Hematopoietic multipotent progenitor cell treated with erythropoietin and hydrocortisone succinate and interleukin-3 and kit ligand, for 6 days (in vitro differentiated cells): ENCODE measurements around the gene FRMD4A.

Experiments used
- DNase-seq: peaks from one replicate; pipeline ENCODE4 v3.0.0-alpha.2; 2015

FRMD4A gene

DNA sequence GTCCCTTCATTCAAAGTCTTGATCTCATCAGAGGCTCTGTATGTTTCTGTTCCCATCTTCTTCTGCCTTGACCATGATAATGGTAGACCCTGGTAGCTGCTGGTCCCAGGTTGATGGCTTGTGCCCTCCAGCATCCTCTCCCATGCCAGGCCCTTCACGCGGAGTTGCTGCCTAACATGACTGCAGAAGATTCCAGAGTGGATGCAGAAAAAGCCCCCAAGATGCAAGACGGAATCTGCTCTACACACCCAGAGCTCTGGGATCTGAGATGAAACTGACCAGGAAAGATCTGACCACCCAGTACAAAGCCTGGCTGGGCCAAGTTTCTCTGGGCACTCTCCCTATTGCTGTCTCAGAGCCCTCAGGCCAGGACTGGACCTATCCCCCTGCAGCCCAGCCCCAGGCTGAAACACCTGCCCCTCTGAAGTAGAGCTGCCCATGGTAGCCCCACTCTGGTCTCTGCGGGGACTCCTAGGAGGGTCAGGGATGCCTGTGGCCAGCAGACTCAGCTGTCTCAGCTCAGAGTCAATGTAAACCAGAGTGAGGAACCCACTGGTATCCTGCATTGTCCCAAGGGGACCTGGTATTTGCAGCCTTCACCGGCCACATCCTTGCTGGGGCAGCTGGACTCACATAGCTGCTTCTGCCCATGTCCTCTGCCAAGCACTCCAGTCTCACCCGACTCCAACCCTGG, 9.5 kb upstream of the FRMD4A start:
- DNase-seq = no peak

DNA sequence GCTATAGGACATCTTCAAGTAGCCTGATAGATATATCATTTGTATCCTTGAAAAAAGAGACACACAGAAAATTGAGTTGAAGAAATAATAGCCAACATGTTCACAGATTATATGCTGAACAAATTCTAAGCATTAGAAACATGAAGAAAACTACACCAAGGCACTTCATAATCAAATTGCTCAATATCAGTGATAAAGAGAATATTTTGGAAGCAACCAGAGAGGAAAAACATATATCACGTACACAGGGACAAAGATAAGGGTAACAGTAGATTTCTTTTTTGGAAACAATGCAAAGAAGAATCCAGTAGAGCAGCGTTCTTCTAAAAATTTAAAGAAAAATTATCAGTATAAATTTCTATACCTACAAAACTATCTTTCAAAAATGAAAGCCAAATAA, 6.0 kb upstream of the FRMD4A start:
- no peak for DNase-seq

DNA sequence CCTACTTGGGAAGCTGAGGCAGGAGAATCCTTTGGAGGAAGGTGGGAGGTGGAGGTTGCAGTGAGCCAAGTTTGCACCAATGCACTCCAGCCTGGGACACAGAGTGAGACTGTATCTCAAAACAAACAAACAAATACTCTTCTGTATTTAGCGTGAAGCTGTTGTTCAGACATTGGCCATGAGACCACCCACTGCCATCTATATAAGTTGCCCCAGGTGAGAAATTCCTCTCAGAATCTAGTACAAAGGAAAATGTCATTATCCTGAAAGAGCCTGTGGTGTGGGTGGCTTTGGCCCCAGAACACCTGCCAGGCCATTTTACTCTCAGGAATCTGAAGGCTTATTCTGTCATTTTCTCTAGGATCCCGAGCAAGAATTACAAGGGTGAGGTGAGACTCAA, 4.0 kb upstream of the FRMD4A start:
- no peak for DNase-seq

DNA sequence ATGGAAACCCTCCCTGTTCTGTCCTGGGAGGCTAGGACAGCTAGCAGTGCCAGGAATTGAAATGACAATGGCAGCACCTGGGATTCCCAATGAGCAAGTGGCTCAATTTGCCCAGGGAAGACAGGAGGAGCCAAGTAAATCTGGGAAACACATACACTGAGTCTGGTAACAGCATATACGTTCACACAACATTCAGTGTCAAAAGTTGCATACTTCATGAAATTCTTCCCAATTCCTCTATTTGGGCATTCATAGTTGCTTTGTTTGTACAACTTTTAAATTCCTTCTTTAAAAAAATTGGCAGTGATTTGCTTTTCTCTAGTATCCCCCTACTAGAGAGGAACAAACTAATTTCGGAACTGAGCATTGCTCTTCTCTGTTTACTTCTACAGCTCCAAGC, 2.9 kb upstream of the FRMD4A start:
- DNase-seq = no peak

DNA sequence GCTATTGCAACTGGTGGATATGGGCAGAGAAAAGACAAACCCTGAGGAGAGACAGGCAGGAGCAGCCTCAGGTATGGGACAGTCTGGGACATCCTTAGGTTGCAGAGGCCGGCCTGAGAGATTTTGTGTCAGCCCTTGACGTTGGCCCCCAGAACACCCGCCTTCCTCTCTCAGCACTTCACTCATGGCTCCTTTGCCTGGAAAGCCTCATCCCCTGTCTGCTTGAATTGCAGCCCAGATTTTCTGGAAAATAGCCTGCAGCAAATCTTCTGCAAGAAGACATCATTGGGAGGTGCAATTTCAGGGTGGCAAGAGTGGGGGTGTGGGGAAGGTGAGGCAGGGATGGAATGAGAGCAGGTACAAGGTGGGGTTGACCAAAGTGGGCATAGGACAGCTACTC, 2.2 kb upstream of the FRMD4A start:
- DNase-seq = no peak

DNA sequence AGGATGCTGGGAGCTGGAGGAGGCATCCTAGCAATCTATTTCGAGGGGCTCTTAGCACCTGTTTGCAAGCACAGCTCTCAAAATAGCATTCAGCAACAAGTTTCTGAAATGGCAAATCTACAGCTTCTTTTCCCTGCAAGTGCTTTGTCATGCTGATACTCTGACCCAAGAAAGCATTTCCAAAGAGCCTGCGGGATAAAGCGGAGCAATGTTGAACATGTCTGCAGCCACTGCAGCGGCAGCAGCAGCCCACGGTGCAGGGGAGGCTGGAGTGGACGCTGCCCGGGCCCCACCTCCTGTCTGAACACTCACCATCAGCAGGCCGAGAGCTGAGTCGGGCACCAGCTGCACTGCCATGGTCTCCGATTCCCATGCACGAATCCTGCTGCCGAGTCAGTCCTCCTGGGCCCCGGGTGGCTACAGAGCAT, 964 bp downstream of the FRMD4A start:
- no peak for DNase-seq

DNA sequence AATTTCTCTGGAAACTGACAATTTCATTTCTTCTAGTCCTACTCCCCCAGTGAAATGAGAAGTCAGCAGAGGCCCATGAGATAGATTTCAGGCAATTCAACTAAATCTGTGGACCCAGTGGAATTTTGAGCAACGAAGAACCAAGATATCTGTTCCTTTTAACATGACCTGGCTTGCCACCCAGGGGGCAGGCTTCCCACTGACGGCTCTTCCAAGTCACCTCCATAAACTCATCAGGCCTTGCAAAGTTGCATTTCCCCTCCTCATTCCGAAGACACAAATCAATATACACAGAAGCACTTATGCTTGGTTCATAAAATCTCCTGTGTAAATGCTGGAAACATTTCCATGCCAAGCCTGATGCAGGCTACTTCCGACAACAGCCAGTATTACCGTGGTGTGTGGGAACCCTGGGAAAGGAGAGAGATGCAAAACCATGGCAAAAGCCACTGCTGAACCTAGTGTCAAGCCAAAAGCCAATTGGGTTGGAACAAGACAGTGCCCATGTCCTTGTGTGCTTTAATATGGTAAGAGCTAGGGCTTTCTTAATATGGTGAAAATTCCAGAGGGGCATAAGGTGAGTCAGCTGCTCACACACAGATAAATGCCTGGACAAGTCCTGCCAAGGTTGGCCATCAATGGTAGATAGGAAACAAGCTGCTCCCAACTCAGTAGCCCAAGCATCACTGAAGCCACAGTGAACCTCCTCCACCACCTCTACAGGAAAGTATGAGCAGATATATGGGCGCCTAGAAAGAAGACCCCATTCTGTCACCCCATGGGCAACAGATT, 1.6 kb downstream of the FRMD4A start:
- no peak for DNase-seq

DNA sequence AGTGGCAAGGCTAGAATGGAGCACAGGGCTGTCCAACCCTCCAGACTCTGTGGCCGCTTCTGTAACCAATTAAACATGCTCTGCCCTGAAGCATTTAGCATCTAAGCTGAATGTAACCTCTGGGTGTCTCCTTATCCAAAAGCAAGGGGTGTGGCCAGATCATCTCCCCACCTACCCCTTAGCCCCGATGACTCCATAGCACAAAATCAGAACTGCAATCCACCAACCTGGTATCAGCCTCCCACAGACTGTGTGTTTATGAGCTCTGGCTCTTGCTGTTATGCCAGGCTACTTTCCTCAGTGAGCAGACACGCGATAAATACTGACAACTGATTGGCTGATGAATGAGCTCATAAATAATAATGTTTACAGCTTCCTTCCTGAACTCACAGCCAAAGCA, 3.2 kb downstream of the FRMD4A start:
- DNase-seq = peak; percentile 5

DNA sequence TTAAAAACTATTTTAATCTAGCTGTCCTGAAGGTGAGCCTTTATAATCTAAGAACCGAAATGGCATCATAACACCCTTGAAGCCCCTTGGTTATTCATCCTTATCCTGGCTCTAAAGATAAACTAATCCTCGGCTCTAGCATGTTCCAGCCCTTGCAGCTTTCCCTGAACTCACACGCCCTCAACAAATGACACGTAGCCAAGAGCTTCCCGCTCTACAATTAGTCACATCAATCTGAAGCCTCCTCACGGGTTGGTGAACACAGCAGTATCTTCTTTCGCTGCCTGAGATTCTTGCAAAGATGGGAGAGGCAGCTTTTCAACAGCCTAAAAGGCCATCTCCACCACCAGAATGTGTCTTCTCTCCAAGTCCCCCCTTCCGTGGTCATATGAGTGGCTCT, 4.1 kb downstream of the FRMD4A start:
- DNase-seq = no peak

DNA sequence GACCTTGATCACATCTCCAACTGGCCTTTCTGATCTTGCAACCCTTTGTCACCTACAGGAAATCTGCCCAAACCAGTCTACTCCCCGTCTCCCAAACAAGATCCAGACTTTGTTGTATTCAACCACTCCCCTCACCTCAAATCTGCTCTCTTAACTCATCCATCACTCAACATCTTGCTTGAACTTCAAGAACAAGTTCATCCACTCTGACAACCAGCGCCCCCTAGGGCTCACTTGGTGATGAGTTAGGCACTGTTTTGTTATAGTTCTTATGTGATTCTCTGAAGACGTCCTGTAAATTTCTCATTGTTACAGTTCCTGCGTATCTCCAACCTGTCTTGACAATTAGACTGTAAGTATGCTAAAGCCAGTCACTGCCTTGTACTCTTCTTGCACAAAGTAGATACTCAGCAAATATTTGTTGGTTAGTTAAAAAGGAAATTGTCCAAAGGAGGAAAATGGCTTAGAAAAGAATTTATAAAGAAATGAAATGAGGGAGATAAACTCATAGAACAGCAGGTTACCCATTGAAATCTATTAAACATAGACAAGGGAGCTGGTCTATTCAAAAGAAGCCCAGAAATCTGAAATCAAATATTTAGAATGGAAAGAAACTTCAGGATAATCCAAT, 5.3 kb downstream of the FRMD4A start:
- DNase-seq = peak; percentile 64

DNA sequence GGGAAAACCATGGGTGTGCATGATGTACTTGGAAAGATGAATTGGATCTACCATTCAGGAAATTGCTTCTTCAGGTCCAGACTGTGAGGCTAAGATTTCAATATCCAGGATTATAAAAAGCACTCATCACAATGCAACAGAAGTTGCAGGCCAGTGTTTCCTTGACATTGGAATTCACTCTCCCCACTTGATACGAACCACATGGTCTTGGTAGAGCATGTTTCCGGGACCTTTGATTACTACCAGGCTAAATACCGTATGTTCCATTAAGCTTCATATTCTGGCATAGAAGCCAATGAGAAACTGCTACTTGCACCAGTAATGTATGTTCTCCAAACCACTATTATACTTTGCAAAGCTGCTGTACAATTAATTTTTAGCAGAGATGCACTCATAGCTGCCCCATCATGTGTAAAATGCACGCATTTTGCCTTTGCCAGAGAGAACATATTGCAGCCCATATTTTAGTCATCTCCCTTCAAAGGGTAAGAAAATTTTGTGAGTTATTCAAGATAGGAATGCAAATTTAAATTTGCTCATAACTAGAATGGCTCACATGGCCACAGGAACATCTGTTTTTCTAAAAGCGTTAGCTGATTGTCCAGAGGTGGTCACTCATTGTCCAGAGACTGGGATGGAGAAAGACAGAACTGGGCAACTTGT, 8.1 kb downstream of the FRMD4A start:
- DNase-seq = no peak

DNA sequence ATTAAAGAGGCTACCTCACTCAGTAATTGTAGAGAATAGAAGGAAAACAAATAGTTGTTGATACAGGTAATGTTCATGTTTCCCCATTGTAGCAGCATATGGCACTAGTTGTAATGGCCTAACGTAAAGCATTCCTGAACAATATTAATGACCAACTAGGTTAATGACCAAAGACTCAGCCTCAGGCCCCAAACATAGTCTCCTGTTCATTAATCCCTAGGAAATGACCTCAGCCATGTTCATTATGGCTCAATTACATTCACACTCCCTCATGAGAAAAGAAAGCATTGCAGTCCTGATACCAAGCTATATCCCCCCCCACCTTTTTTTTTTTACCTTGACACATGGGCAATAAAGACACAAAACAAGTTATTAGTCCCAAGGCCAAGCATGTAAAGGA, 12.7 kb downstream of the FRMD4A start:
- DNase-seq = no peak

DNA sequence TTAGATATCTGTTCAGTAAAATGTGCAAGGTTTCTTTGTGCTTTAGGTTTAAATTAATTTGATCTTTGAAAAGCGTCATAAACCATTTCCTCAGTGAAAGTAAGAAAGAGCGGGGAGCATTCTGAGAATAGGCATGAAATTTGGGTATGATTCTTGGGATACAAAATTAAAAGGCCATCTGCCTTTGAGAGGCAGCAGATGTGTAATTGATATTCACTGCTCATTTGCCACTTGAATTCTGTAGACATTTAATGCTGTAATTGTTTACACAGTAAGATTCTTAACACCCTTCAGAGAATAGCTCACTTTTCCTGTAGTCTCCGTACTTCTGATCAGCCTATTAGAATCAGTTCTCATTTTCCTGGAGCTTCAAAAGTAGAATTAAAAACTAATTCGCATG, 18.7 kb downstream of the FRMD4A start:
- no peak for DNase-seq

DNA sequence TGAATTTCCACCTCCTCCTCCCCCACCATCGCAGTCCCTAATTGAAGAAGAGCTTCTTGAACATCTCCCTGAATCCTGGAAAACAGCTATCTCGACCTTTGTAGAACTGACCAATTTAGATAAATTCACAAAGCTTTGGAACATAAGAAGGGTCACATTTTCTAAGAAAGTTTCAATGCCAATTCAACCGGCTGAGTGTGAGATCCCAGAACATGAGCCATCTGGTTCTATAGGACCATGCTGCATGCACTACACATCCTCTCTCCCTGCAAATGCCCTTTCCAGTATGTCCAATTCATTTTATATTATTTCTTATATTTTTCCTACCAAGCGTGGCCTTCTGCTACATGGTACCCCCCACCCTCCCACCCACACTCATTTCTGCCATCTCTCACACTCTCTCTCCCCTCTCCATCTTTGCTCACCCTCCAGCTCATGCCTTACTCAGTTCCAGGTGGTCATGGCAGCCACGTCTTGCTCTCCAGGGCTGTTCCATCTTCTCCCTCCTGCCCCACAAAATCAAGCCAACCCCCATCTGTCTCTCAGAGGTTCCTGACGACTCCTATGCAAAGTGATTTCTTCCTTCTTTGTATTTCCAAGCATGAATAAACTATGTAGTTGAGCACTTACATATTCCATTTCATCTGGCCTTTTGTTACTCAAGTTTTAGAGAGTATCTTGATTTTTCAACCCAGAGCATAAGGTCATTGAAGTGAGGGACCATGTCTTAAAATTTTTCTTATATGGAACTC, 19.3 kb downstream of the FRMD4A start:
- DNase-seq = no peak

DNA sequence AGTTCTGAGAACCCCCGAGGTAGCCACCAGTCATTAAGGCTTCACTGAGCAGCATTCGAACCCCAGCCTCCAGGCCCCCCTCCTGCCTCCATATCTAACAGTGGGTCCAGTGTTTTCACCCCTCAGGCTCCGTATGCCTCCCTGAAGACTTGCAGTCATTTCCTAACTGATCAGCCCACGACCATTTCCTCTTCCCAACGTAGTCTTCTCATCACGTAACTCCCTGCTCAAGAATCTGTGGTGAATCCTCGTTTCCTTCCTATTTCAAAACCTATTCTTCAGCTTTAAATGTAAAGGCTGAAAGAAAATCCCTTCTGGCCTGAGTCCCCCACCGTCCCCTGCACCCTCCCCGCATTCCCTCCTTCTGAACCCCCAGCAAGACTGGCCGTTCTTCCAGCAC, 21.1 kb downstream of the FRMD4A start:
- DNase-seq = no peak

DNA sequence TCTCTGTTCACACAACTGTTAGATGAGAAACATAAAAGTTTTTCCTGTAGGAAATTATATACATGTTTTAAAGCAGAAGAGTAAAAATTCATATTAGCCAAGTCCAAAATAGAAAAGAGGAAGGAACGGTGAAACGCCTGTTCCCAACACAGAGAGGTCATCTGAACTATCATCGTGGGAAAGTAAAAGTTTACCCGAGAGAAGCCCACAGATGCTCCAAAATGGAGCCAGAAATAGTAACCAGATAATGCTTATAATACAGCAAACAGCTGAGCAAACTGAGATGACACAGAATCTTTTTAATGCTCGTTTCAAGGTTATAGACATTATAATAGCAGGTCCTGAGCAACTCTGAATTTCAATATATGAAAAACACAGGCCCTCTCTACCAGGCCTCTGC, 24.5 kb downstream of the FRMD4A start:
- no peak for DNase-seq

DNA sequence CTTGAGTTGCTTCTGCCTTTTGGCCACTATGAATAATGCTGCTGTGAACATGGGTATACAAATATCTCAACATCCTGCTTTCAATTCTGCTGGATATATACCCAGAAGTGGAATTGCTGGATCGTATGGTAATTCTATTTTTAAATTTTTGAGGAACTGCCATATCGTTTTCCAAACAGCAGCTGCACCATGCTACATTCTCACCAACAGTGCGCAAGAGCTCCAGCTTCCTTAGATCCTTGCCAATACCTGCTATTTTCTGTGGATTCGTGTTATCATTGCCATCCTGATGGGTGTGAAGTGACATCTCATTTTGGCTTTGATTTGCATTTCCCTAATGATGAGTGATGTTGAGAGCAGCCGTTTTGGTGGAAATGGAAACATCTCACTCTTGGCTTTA, 26.7 kb downstream of the FRMD4A start:
- no peak for DNase-seq

DNA sequence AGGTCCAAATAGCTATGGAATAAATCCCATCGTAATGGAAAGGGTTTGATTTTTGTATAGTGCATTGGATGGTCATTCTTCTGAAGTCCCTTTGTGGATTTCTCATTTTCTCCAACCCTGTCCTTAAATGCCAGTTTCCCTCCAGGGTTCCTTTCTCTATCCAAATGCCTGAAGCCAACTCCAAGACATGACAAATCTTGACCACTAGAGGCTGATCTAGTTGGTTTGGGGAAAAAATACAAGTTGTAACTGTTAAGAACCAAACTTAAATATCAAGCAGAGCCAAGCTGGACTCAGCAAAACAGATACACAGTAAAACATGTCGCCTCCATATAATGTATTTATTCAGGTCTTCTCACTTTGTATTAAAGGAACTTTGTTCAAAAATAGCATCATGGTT, 28.7 kb downstream of the FRMD4A start:
- no peak for DNase-seq

DNA sequence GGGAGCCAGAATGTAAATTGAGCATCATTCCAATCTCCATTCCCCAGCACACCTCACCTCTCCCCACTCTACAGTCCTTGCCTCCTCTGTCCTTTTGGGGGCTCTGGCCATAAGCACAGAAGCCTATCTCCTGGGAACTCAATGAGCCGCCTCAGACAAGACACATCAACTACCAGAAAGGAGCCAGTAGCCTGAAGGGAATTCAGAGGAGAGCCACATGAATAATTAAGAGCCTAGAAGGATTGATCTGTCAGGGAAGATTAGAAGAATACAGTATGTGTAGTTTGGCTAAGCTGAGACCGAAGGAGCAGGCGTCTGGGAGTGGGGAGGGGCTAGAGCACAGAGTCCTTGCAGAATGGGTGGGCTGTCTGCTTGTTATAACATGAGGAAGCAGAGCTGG, 31.2 kb downstream of the FRMD4A start:
- no peak for DNase-seq

DNA sequence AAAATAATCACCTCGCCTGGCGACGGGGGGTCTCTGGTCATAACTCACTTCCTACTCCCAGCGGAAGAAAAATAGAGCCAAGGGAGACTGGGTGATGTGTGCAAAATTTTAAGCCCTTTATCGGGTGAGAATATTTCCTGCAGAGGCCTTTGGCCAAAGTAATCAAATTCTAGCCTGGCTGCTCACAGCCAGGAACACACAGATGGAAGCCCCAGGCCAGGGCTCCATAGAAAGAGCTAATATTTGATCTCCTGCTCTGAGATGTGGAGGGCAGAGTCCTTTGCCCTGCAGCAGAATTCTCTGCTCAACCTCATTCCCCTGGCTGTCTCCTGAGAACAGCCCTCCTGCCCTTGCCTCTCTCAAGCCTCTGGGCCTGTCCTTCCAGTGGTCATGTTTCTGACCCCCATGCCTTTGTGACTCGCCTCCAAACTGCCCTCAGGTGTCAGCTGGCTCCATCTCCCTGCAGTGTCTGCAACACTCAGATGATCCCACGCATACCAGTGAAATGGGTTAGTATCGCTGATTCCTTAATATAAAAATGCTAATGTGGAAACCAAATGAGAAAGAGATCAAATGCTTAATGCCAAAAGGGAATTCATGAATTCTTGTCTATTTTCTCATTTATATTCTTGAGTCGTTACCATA, 34.5 kb downstream of the FRMD4A start:
- DNase-seq = no peak

DNA sequence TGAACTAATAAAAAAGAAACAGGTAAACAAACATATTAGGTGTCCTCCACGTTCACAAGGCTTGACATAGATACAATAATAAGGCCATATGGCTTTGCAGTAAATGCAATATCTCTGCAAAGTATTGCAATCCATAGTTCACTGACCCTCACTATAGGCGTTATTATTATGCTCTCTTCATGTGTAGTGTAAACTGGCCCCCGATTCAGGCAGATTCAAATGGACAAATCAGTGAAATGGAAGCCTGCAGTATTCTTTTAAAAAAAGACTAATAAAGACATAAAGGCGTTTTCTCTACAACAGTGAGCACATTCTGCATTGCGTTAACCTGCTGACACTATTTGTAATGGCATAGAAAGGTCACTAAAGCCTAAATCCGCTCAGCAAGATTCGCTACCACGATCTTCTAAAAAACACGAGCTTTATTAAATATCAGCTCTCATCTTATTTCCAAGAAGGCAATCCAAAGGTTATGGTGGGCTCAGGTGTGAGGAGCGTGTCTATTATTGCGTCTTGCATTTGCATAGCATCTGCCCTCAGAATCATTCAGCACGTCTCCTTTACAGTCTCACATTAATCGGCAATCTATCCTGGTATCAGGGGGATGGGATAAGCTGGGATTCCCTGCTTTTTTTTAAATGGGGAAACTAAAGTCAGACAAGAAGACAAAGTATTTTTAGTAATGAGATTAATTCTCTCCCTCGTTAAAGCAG, 36.2 kb downstream of the FRMD4A start:
- no peak for DNase-seq

DNA sequence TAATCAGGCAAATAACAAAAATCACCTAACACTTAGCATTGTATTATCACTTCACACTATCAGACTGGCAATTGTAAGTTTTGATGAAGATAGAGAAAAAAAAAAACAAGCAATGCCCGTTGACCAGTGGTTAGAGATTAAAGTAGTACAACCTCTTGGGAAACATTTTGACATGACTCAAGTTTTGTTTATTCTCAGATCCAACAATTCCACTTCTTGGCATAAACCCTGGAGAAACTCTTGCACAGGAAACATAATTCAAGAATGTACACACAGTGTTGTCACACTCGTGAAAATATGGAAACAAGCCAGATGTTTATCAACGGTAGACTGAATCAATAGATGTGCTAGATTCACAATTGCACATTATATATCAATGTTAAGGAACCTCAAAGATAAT, 37.2 kb downstream of the FRMD4A start:
- no peak for DNase-seq
